Hepatocyte (in vitro differentiated cells): ENCODE data around the gene JAK1. TPM values are rescaled to one million over a fixed set of nuclear protein-coding genes. Genes with fewer than 3 reads are reported as not detected.
A peak's percentile ranks its signal among the peaks of the same experiment; 100 is the strongest.
"Not testable (repeated sequence)": the region's sequence is repeated elsewhere in the genome, so short reads cannot be mapped to it uniquely, and the experiment has no call there.

ENCODE experiments used
- DNase-seq: peaks from one replicate; pipeline ENCODE4 v3.0.0-alpha.2; 2016; ENCODE audit warnings: low spot score
- H2AFZ ChIP-seq: fragments of 200-600 bp; sonication (generic); 2 replicates; pipeline ENCODE4 v1.6.0; 2016; ENCODE audit warnings: antibody characterized with exemption, mild to moderate bottlenecking
- H3K27ac ChIP-seq: fragments of 200-600 bp; sonication (generic); 2 replicates; pipeline ENCODE4 v1.5.1; 2016; ENCODE audit warnings: mild to moderate bottlenecking
- H3K27me3 ChIP-seq: fragments of 200-600 bp; sonication (generic); 2 replicates; pipeline ENCODE4 v1.6.1; 2016
- H3K36me3 ChIP-seq: fragments of 200-600 bp; sonication (generic); replicated peaks from 2 replicates; pipeline ENCODE4 v1.5.1; 2016; ENCODE audit warnings: low read depth; ENCODE audit not compliant: insufficient read depth
- H3K4me1 ChIP-seq: fragments of 200-600 bp; sonication (generic); 2 replicates; pipeline ENCODE4 v1.5.1; 2016; ENCODE audit warnings: mild to moderate bottlenecking, moderate library complexity; ENCODE audit not compliant: insufficient read depth
- H3K4me2 ChIP-seq: fragments of 200-600 bp; sonication (generic); 2 replicates; pipeline ENCODE4 v1.6.0; 2016
- H3K4me3 ChIP-seq: fragments of 200-600 bp; sonication (generic); 2 replicates; pipeline ENCODE4 v1.5.1; 2016; ENCODE audit warnings: mild to moderate bottlenecking
- H3K79me2 ChIP-seq: fragments of 200-600 bp; sonication (generic); 2 replicates; pipeline ENCODE4 v1.6.0; 2017; ENCODE audit warnings: mild to moderate bottlenecking
- H3K9me2 ChIP-seq: fragments of 200-600 bp; sonication (generic); replicated peaks from 2 replicates; pipeline ENCODE4 v1.6.0; 2017; ENCODE audit warnings: mild to moderate bottlenecking; ENCODE audit not compliant: insufficient read depth
- H3K9me3 ChIP-seq: fragments of 200-600 bp; sonication (generic); 2 replicates; pipeline ENCODE4 v1.5.1; 2016; ENCODE audit warnings: low read depth, mild to moderate bottlenecking
- H4K20me1 ChIP-seq: fragments of 200-600 bp; sonication (generic); 2 replicates; pipeline ENCODE4 v1.6.0; 2016; ENCODE audit warnings: mild to moderate bottlenecking; ENCODE audit not compliant: insufficient read depth, poor library complexity, severe bottlenecking
- EZH2 ChIP-seq: fragments of 200-600 bp; sonication (generic); IDR thresholded peaks from 2 replicates; pipeline ENCODE4 v1.6.1; 2016; ENCODE audit warnings: antibody characterized with exemption, mild to moderate bottlenecking, borderline replicate concordance
- EZH2phosphoT487 ChIP-seq: fragments of 200-600 bp; sonication (generic); IDR thresholded peaks from one replicate; pipeline ENCODE4 v1.6.1; 2018; ENCODE audit warnings: antibody characterized with exemption, mild to moderate bottlenecking, low read depth, moderate library complexity; ENCODE audit not compliant: unreplicated experiment, severe bottlenecking
- WGBS: methylation state at CpG from one replicate; pipeline ENCODE4 v1.1.6; 2016; ENCODE audit warnings: low lambda C conversion rate; ENCODE audit errors: missing lambda C conversion rate; 5-methylcytosine and 5-hydroxymethylcytosine counted together
- polyA plus RNA-seq: library from polyadenylated mRNA; unstranded; fragments of >200 nt; fragmentation: Nextera tagmentation; extraction: Ambion mirVana; gene quantifications from 2 replicates; pipeline ENCODE4 v1.2.1, GENCODE V29; 2016
- total RNA-seq: library from RNA; depleted of rRNA; stranded (reverse); fragments of >200 nt; gene quantifications from 2 replicates; pipeline ENCODE4 v1.2.3, GENCODE V29; 2014
- TF ChIP-seq, protein P1 (sequence below): fragments of 200-600 bp; sonication (generic); IDR thresholded peaks from 2 replicates; pipeline ENCODE4 v1.5.1; 2016; ENCODE audit warnings: antibody characterized with exemption, mild to moderate bottlenecking; ENCODE audit not compliant: poor library complexity

Gene JAK1
- total and polyA plus RNA-seq, 2 experiments from 2014 or later: 60.2 to 102 TPM

DNA sequence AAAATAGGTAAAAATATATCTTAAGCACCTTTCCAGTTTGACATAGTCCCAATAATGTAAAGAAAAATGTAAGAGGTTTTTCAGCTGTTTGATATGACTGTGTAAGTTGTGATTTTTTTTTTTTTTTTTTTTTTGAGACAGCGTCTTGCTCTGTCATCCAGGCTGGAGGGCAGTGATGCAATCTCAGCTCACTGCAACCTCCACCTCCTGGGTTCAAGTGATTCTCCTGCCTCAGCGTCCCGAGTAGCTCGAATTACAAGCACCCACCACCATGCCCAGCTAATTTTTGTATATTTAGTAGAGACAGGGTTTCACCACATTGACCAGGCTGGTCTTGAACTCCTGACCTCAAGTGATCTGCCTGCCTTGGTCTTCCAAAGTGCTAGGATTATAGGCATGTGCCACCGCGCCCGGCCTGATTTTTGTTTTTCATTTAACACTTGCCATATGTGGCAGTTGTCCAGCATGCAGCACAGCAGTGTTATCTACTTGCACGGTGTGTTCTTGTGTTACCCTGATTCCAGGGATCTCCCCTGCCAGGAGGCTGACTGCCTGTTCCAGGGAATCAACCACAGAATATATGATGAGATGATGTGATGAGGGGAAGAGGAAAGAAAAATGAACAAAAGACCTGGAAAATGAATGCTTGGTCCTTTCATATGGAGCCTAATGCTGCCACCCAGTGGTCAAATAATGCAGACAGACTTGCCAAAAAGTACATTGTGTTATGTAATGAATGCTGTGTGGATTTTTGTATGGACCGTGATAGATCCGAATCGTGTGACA lies 142.5 kb downstream of the JAK1 start:
- Histone ChIP-seq H2AFZ (no peak overlapping the region), H3K27me3 (no peaks in the 10 kb centered on the region), H3K4me1 (peaks cover 3% of the 10 kb centered on the region), H3K4me3 (no peak overlapping the region), H4K20me1 (no peaks in the 10 kb centered on the region), H3K4me2 (no peak overlapping the region), H3K27ac (no peak overlapping the region), H3K9me3 (no peaks in the 10 kb centered on the region), H3K9me2 (no peaks in the 10 kb centered on the region), H3K79me2 (no peaks in the 10 kb centered on the region), H3K36me3 (no peaks in the 10 kb centered on the region)
- no peak for TF ChIP-seq EZH2
- TF ChIP-seq, protein P1, sequence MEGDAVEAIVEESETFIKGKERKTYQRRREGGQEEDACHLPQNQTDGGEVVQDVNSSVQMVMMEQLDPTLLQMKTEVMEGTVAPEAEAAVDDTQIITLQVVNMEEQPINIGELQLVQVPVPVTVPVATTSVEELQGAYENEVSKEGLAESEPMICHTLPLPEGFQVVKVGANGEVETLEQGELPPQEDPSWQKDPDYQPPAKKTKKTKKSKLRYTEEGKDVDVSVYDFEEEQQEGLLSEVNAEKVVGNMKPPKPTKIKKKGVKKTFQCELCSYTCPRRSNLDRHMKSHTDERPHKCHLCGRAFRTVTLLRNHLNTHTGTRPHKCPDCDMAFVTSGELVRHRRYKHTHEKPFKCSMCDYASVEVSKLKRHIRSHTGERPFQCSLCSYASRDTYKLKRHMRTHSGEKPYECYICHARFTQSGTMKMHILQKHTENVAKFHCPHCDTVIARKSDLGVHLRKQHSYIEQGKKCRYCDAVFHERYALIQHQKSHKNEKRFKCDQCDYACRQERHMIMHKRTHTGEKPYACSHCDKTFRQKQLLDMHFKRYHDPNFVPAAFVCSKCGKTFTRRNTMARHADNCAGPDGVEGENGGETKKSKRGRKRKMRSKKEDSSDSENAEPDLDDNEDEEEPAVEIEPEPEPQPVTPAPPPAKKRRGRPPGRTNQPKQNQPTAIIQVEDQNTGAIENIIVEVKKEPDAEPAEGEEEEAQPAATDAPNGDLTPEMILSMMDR: peak; percentile 89
- WGBS: 62% methylated on average over 11 of the region's 11 CpGs
- peak; percentile 83 for DNase-seq

DNA sequence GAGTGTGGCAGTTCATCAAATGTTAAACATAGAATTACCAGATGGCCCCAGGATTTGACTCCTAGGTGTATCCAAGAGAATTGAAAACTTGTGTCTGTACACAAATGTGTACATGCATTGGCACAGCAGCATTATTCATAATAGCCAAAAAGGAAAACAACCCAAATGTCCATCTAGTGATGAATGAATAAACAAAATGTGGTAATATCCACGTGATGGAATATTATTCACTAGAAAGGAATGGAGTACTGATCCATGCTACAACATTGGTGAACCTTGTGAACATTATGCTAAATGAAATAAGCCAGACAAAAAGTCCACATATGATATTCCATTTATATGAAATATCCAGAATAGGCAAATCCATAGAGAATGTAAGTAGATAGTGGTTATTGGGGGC lies 143.7 kb downstream of the JAK1 start:
- Histone ChIP-seq H3K79me2 (no peaks in the 10 kb centered on the region), H3K27me3 (no peaks in the 10 kb centered on the region), H3K4me2 (no peak overlapping the region), H2AFZ (no peak overlapping the region), H3K9me3 (no peaks in the 10 kb centered on the region), H3K4me1 (no peaks in the 10 kb centered on the region), H3K36me3 (no peaks in the 10 kb centered on the region), H4K20me1 (no peaks in the 10 kb centered on the region), H3K27ac (no peak overlapping the region), H3K4me3 (no peak overlapping the region), H3K9me2 (no peaks in the 10 kb centered on the region)
- TF ChIP-seq EZH2phosphoT487: no peak
- TF ChIP-seq EZH2: no peak
- TF ChIP-seq, protein P1: no peak
- no peak for DNase-seq
- WGBS: 75% methylated on average over 1 of the region's 1 CpG

DNA sequence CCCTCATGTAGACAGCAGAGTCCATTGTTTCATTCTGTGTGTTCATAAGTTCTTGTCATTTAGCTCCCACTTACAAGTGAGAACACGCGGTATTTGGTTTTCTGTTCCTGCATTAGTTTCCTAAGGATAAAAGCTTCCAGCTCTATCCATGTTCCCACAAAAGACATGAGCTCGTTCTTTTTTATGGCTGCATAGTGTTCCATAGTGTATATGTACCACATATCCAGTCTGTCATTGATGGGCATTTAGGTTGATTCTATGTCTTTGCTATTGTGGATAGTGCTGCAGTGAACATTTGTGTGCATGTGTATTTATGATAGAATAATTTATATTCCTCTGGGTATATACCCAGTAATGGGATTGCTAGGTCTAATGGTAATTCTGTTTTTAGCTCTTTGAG lies 145.8 kb downstream of the JAK1 start:
- not testable (repeated sequence) for H2AFZ ChIP-seq, H3K4me1 ChIP-seq, H3K36me3 ChIP-seq, H3K27ac ChIP-seq, H3K27me3 ChIP-seq, H3K79me2 ChIP-seq, DNase-seq, H3K4me2 ChIP-seq, H3K9me2 ChIP-seq, H3K4me3 ChIP-seq, H3K9me3 ChIP-seq, H4K20me1 ChIP-seq
- WGBS: 98% methylated on average over 3 of the region's 3 CpGs

DNA sequence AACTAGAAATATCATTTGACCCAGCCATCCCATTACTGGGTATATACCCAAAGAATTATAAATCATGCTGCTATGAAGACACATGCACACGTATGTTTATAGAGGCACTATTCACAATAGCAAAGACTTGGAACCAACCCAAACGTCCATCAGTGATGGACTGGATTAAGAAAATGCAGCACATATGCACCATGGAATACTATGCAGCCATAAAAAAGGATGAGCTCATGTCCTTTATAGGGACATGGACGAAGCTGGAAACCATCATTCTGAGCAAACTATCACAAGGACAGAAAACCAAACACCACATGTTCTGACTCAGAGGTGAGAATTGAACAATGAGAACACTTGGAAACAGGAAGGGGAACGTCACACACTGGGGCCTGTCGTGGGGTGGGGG lies 149.0 kb downstream of the JAK1 start:
- not testable (repeated sequence) for H3K9me2 ChIP-seq, H3K4me2 ChIP-seq, H3K79me2 ChIP-seq, H3K36me3 ChIP-seq, H4K20me1 ChIP-seq, H3K9me3 ChIP-seq, H3K27ac ChIP-seq, DNase-seq, H2AFZ ChIP-seq, H3K27me3 ChIP-seq, H3K4me1 ChIP-seq, H3K4me3 ChIP-seq
- WGBS: 91% methylated on average over 5 of the region's 5 CpGs
